Mucosa of descending colon (tissue), 3 donors: Measurements from ENCODE around the gene PDE6B. TPM values are rescaled to one million over a fixed set of nuclear protein-coding genes. Genes with fewer than 3 reads are reported as not detected.

Source experiments
- ATAC-seq: fragments of 200-7000 bp; cut with Tn5 transposase; one replicate; pipeline ENCODE4 v1.9.1; 2020; ENCODE audit warnings: mild to moderate bottlenecking, moderate library complexity
- DNase-seq, 3 donors: peaks; one replicate each; pipeline ENCODE4 v3.0.0-alpha.2; 2020
- H3K36me3 ChIP-seq: fragments of 200-600 bp; one replicate; pipeline ENCODE4 v1.8.0; 2021; ENCODE audit warnings: low read depth, mild to moderate bottlenecking
- H3K4me1 ChIP-seq: fragments of 200-600 bp; one replicate; pipeline ENCODE4 v1.8.0; 2021; ENCODE audit warnings: low read depth, mild to moderate bottlenecking
- H3K4me3 ChIP-seq: fragments of 200-600 bp; one replicate; pipeline ENCODE4 v1.8.0; 2021; ENCODE audit warnings: mild to moderate bottlenecking
- H3K9me3 ChIP-seq: fragments of 200-600 bp; one replicate; pipeline ENCODE4 v1.8.0; 2021; ENCODE audit warnings: mild to moderate bottlenecking
- CTCF ChIP-seq: fragments of 200-600 bp; IDR thresholded peaks from one replicate; pipeline ENCODE4 v1.8.0; 2022; ENCODE audit warnings: antibody characterized with exemption, mild to moderate bottlenecking
- intact Hi-C, 2 donors: fragments of 100-400 bp; cut with DNase I in 1 of 2; cut with micrococcal nuclease in 1 of 2; formaldehyde crosslinking; loops; one replicate each; pipeline versions ENCODE4 v1.11.0 to v1.11.1; 2022; cut with DNase I, micrococcal nuclease
- total RNA-seq, 3 donors: library from RNA; stranded (reverse); fragmentation: NEBNext Ultra II Directional in 2 of 3; extraction: Animal tissue kit (Norgen Biotek cat#: 25700) in 2 of 3; gene quantifications; one replicate each; pipeline versions ENCODE4 v1.2.1 to v1.2.4, GENCODE V29; 2021 to 2023
- donor health status: DM: no; HTN: no; CAD: no; lungs with moderate emphysema.
- donor health status: DM: no; HTN: no; CAD: no.
- donor health status: DM: no; HTN: yes; CAD: no.

PDE6B gene
- total RNA-seq, 3 donors from 2014 or later = 1.0 to 2.9 (median 1.2) TPM

GRCh38 chr4:629915-630641 is 4.7 kb downstream of the PDE6B start:
- H3K9me3 ChIP-seq = no peaks in the 10 kb centered on the region
- DNase-seq = no peak
- TF ChIP-seq CTCF = no peak
- H3K4me3 ChIP-seq = no peak overlapping the region
- no peaks in the 10 kb centered on the region for H3K4me1 ChIP-seq
- intact Hi-C loops = no loop called here
- no peaks in the 10 kb centered on the region for H3K36me3 ChIP-seq
- ATAC-seq = no peak

- DNase-seq (no peak), ATAC-seq (no peak)
- H3K36me3 ChIP-seq = no peaks in the 10 kb centered on the region
- no peaks in the 10 kb centered on the region for H3K9me3 ChIP-seq
- TF ChIP-seq CTCF = no peak
- no peak overlapping the region for H3K4me3 ChIP-seq
- no peaks in the 10 kb centered on the region for H3K4me1 ChIP-seq
- intact Hi-C loops = no loop called here
Observed at GRCh38 chr4:630656-631055, 5.3 kb downstream of the PDE6B start.

GRCh38 chr4:632196-632790 is 6.9 kb downstream of the PDE6B start:
- no peak overlapping the region for H3K4me3 ChIP-seq
- no peaks in the 10 kb centered on the region for H3K4me1 ChIP-seq
- DNase-seq (no peak), ATAC-seq (no peak)
- no peaks in the 10 kb centered on the region for H3K36me3 ChIP-seq
- intact Hi-C loops = no loop called here
- no peaks in the 10 kb centered on the region for H3K9me3 ChIP-seq
- TF ChIP-seq CTCF = no peak

GRCh38 chr4:632926-633325 is 7.6 kb downstream of the PDE6B start:
- Histone ChIP-seq H3K36me3 (no peaks in the 10 kb centered on the region), H3K4me1 (no peaks in the 10 kb centered on the region), H3K4me3 (no peak overlapping the region), H3K9me3 (no peaks in the 10 kb centered on the region)
- TF ChIP-seq CTCF = no peak
- no peak for ATAC-seq
- intact Hi-C loops = no loop called here
- DNase-seq = peak in 1 of 3 donors; percentile 26

GRCh38 chr4:633406-633805 is 8.0 kb downstream of the PDE6B start:
- intact Hi-C loops = no loop called here
- no peaks in the 10 kb centered on the region for H3K9me3 ChIP-seq
- no peaks in the 10 kb centered on the region for H3K36me3 ChIP-seq
- TF ChIP-seq CTCF = no peak
- no peaks in the 10 kb centered on the region for H3K4me1 ChIP-seq
- ATAC-seq (no peak), DNase-seq (peak in 1 of 3 donors; percentile 34)
- no peak overlapping the region for H3K4me3 ChIP-seq
